ENCODE results near the gene MPP1.

MPP1 gene

GRCh38 chrX:154733066-154733425, 72.2 kb downstream of the MPP1 start:
- Histone ChIP-seq H3K4me3 (IDR thresholded peaks at IDR 0.05; ENCODE audit: insufficient read depth, low read depth, low read length) (no peak overlapping the region), H3K36me3 (ENCODE audit: insufficient read depth) (no peaks in the 10 kb centered on the region), H4K20me1 (ENCODE audit: insufficient read depth) (no peaks in the 10 kb centered on the region), H3K27me3 (ENCODE audit: insufficient read depth, low read depth) (no peaks in the 10 kb centered on the region), H3K4me2 (no peak overlapping the region), H3K27ac (no peak overlapping the region), H3K9ac (no peak overlapping the region), H3K4me1 (ENCODE audit: low read depth, poor library complexity, severe bottlenecking) (no peaks in the 10 kb centered on the region), H3K79me2 (ENCODE audit: insufficient read depth, low read depth) (no peaks in the 10 kb centered on the region), H2AFZ (ENCODE audit: low read depth) (no peak overlapping the region)
- TF ChIP-seq CTCF (conservative IDR thresholded peaks at IDR 0.05; ENCODE audit: low read depth, low read length) = no peak

GRCh38 chrX:154732421-154733065, 72.7 kb downstream of the MPP1 start:
- Histone ChIP-seq H3K9ac (no peak overlapping the region), H3K27me3 (ENCODE audit: insufficient read depth, low read depth) (no peaks in the 10 kb centered on the region), H3K4me2 (no peak overlapping the region), H3K36me3 (ENCODE audit: insufficient read depth) (no peaks in the 10 kb centered on the region), H3K4me3 (IDR thresholded peaks at IDR 0.05; ENCODE audit: insufficient read depth, low read depth, low read length) (no peak overlapping the region), H3K27ac (no peak overlapping the region), H2AFZ (ENCODE audit: low read depth) (no peak overlapping the region), H4K20me1 (ENCODE audit: insufficient read depth) (no peaks in the 10 kb centered on the region), H3K79me2 (ENCODE audit: insufficient read depth, low read depth) (no peaks in the 10 kb centered on the region), H3K4me1 (ENCODE audit: low read depth, poor library complexity, severe bottlenecking) (no peaks in the 10 kb centered on the region)
- TF ChIP-seq CTCF (conservative IDR thresholded peaks at IDR 0.05; ENCODE audit: low read depth, low read length) = no peak

GRCh38 chrX:154731881-154732280, 73.4 kb downstream of the MPP1 start:
- no peaks in the 10 kb centered on the region for H3K4me1 ChIP-seq (ENCODE audit: low read depth, poor library complexity, severe bottlenecking)
- no peaks in the 10 kb centered on the region for H4K20me1 ChIP-seq (ENCODE audit: insufficient read depth)
- no peak overlapping the region for H3K4me2 ChIP-seq
- no peaks in the 10 kb centered on the region for H3K36me3 ChIP-seq (ENCODE audit: insufficient read depth)
- H3K9ac ChIP-seq = no peak overlapping the region
- no peak overlapping the region for H3K4me3 ChIP-seq (IDR thresholded peaks at IDR 0.05; ENCODE audit: insufficient read depth, low read depth, low read length)
- H2AFZ ChIP-seq (ENCODE audit: low read depth) = no peak overlapping the region
- TF ChIP-seq CTCF (conservative IDR thresholded peaks at IDR 0.05; ENCODE audit: low read depth, low read length) = no peak
- no peaks in the 10 kb centered on the region for H3K79me2 ChIP-seq (ENCODE audit: insufficient read depth, low read depth)
- no peaks in the 10 kb centered on the region for H3K27me3 ChIP-seq (ENCODE audit: insufficient read depth, low read depth)
- H3K27ac ChIP-seq = no peak overlapping the region

GRCh38 chrX:154731184-154731583, 74.1 kb downstream of the MPP1 start:
- no peak for TF ChIP-seq CTCF (conservative IDR thresholded peaks at IDR 0.05; ENCODE audit: low read depth, low read length)
- Histone ChIP-seq H3K4me2 (no peak overlapping the region), H3K27me3 (ENCODE audit: insufficient read depth, low read depth) (no peaks in the 10 kb centered on the region), H3K9ac (no peak overlapping the region), H3K4me3 (IDR thresholded peaks at IDR 0.05; ENCODE audit: insufficient read depth, low read depth, low read length) (no peak overlapping the region), H2AFZ (ENCODE audit: low read depth) (no peak overlapping the region), H3K4me1 (ENCODE audit: low read depth, poor library complexity, severe bottlenecking) (no peaks in the 10 kb centered on the region), H3K27ac (no peak overlapping the region), H3K36me3 (ENCODE audit: insufficient read depth) (no peaks in the 10 kb centered on the region), H3K79me2 (ENCODE audit: insufficient read depth, low read depth) (no peaks in the 10 kb centered on the region), H4K20me1 (ENCODE audit: insufficient read depth) (no peaks in the 10 kb centered on the region)
